Stimulated activated CD8-positive, alpha-beta memory T cell treated with anti-CD3 and anti-CD28 coated beads, Interleukin-7, amount 100 ng/mL, for 48 hours (primary cell): ENCODE measurements around the gene CTLA4.

Source experiments
- DNase-seq, 2 donors: peaks; one replicate each; pipeline ENCODE4 v3.0.0-alpha.2; 2020; ENCODE audit warnings: low read depth in 1 of 2; ENCODE audit errors: extremely low read depth in 1 of 2

CTLA4 gene

GRCh38 chr2:203867561-203868200 lies at the start of gene CTLA4:
TSS of gene CTLA4 (plus strand) at chr2:203867771. CDS start at chr2:203867943, 172 bp downstream.
- no peak for DNase-seq

GRCh38 chr2:203818656-203819055 lies 48.9 kb upstream of the CTLA4 start:
- no peak for DNase-seq

GRCh38 chr2:203819434-203820133 lies 48.0 kb upstream of the CTLA4 start:
- DNase-seq: no peak

GRCh38 chr2:203820969-203821368 lies 46.6 kb upstream of the CTLA4 start:
- DNase-seq: no peak

- DNase-seq: no peak
Observed at GRCh38 chr2:203822240-203822639, 45.3 kb upstream of the CTLA4 start.

GRCh38 chr2:203823173-203823572 lies 44.4 kb upstream of the CTLA4 start:
- DNase-seq: no peak

- peak in 1 of 2 donors; percentile 28 for DNase-seq
Observed at GRCh38 chr2:203824057-203824456, 43.5 kb upstream of the CTLA4 start.

GRCh38 chr2:203824603-203825002 lies 43.0 kb upstream of the CTLA4 start:
- DNase-seq: no peak

- no peak for DNase-seq
Observed at GRCh38 chr2:203826704-203827103, 40.9 kb upstream of the CTLA4 start.

GRCh38 chr2:203830304-203831055 lies 37.1 kb upstream of the CTLA4 start:
- peak; percentile 49 to 77 for DNase-seq

- DNase-seq: no peak
Observed at GRCh38 chr2:203835420-203835819, 32.2 kb upstream of the CTLA4 start.

GRCh38 chr2:203835892-203836800 lies 31.4 kb upstream of the CTLA4 start:
- no peak for DNase-seq

- DNase-seq: no peak
Observed at GRCh38 chr2:203840655-203841205, 26.8 kb upstream of the CTLA4 start.

- no peak for DNase-seq
Observed at GRCh38 chr2:203841654-203842053, 25.9 kb upstream of the CTLA4 start.

GRCh38 chr2:203842373-203842772 lies 25.2 kb upstream of the CTLA4 start:
- DNase-seq: no peak

GRCh38 chr2:203846490-203847105 lies 21.0 kb upstream of the CTLA4 start:
- DNase-seq: no peak

GRCh38 chr2:203849010-203849409 lies 18.6 kb upstream of the CTLA4 start:
- DNase-seq: no peak

- no peak for DNase-seq
Observed at GRCh38 chr2:203852760-203853159, 14.8 kb upstream of the CTLA4 start.

GRCh38 chr2:203853271-203853670 lies 14.3 kb upstream of the CTLA4 start:
- no peak for DNase-seq

GRCh38 chr2:203853722-203854121 lies 13.8 kb upstream of the CTLA4 start:
- no peak for DNase-seq
